GM10248 (cell line): ENCODE measurements around the gene KTN1.

Source experiments
- CTCF ChIA-PET: fragments of 300-600 bp; sonication (Branson Sonifier 250); formaldehyde crosslinking; extraction: SDS; loops from one replicate; lab custom pipeline; 2021; ENCODE audit warnings: antibody characterized with exemption; lab: Yijun Ruan, JAX
- POLR2A ChIA-PET: fragments of 350-650 bp; sonication (Branson Sonifier 250); formaldehyde crosslinking; extraction: SDS; loops from one replicate; lab custom pipeline; 2020; ENCODE audit warnings: antibody characterized with exemption; lab: Yijun Ruan, JAX
- DNase-seq: peaks from one replicate; pipeline ENCODE4 v3.0.0; 2012; ENCODE audit errors: extremely low spot score
- TF ChIP-seq, protein P1 (sequence below): IDR thresholded peaks from 2 replicates; pipeline ENCODE4 v1.5.1; 2012; ENCODE audit warnings: mild to moderate bottlenecking, low read depth; ENCODE audit errors: extremely low read depth, missing control alignments, control extremely low read depth

KTN1 gene

GRCh38 chr14:55536204-55536708 is 43.8 kb upstream of the KTN1 start:
- no peak for DNase-seq
- ChIA-PET CTCF (interaction anchor here (1.1 to 1.2 kb wide), 2 partner anchors 90 to 142 kb away, joined by 3 to 4 read pairs; no protein-coding TSS in a partner anchor), POLR2A (no interaction called here)
- TF ChIP-seq, protein P1, sequence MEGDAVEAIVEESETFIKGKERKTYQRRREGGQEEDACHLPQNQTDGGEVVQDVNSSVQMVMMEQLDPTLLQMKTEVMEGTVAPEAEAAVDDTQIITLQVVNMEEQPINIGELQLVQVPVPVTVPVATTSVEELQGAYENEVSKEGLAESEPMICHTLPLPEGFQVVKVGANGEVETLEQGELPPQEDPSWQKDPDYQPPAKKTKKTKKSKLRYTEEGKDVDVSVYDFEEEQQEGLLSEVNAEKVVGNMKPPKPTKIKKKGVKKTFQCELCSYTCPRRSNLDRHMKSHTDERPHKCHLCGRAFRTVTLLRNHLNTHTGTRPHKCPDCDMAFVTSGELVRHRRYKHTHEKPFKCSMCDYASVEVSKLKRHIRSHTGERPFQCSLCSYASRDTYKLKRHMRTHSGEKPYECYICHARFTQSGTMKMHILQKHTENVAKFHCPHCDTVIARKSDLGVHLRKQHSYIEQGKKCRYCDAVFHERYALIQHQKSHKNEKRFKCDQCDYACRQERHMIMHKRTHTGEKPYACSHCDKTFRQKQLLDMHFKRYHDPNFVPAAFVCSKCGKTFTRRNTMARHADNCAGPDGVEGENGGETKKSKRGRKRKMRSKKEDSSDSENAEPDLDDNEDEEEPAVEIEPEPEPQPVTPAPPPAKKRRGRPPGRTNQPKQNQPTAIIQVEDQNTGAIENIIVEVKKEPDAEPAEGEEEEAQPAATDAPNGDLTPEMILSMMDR = no peak

GRCh38 chr14:55537782-55538181 is 42.2 kb upstream of the KTN1 start:
- DNase-seq = peak; percentile 45
- TF ChIP-seq, protein P1 = no peak
- ChIA-PET POLR2A (no interaction called here), CTCF (no interaction called here)

DNA sequence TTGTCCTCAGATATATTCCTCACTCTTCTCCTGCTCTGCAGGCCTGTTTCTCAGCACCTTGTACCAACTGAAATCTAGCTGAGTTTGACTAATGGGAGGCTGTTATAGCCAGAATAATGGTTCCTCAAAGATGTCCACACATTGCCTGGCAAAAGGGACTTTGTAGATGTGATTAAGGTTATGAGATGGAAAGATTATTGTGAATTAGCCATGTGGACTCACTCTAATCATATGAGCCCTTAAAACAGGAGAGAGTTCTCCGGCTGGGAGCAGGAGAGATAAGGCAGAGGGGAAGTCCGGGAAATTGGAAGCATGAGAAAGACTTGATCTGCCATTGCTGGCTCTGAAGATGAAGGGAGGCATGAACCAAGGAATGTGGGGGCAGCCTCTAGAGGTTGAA is 40.0 kb upstream of the KTN1 start:
- TF ChIP-seq, protein P1 = no peak
- ChIA-PET CTCF (no interaction called here), POLR2A (no interaction called here)
- DNase-seq = no peak

- POLR2A ChIA-PET = no interaction called here
Observed at GRCh38 chr14:55540847-55541773, 38.9 kb upstream of the KTN1 start.

GRCh38 chr14:55545779-55546178 is 34.2 kb upstream of the KTN1 start:
- CTCF ChIA-PET = interaction anchor here (1.0 to 1.2 kb wide), 2 partner anchors 9 to 12 kb away, joined by 3 to 4 read pairs; no protein-coding TSS in a partner anchor

More at GRCh38 chr14:55540847-55541773, 38.9 kb upstream of the KTN1 start:
- CTCF ChIA-PET = interaction anchor here (0.8 to 1.2 kb wide), 3 partner anchors 9 to 31 kb away, joined by 3 to 4 read pairs (median 3); no protein-coding TSS in a partner anchor
- DNase-seq = no peak
- TF ChIP-seq, protein P1 = no peak

More at GRCh38 chr14:55545779-55546178, 34.2 kb upstream of the KTN1 start:
- TF ChIP-seq, protein P1 = no peak
- DNase-seq = no peak
- POLR2A ChIA-PET = no interaction called here
